Inferior parietal cortex (tissue), 1 donor: ENCODE measurements around the gene WNT5B.

Experiments
- DNase-seq: peaks from one replicate; pipeline ENCODE4 v3.0.0-alpha.2; 2016; ENCODE audit errors: extremely low spot score

Gene WNT5B

GRCh38 chr12:1630133-1630826, 1.2 kb downstream of the WNT5B start:
- no peak for DNase-seq

GRCh38 chr12:1630827-1631591, 2.0 kb downstream of the WNT5B start:
- DNase-seq: no peak

- DNase-seq: no peak
Observed at GRCh38 chr12:1632702-1633101, 3.7 kb downstream of the WNT5B start.

GRCh38 chr12:1633459-1633858, 4.4 kb downstream of the WNT5B start:
- DNase-seq: no peak

- no peak for DNase-seq
Observed at GRCh38 chr12:1634149-1634548, 5.1 kb downstream of the WNT5B start.

GRCh38 chr12:1634590-1635191, 5.7 kb downstream of the WNT5B start:
- DNase-seq: peak; percentile 89

GRCh38 chr12:1635301-1636095, 6.5 kb downstream of the WNT5B start:
- no peak for DNase-seq

GRCh38 chr12:1638203-1638602, 9.2 kb downstream of the WNT5B start:
- no peak for DNase-seq

- DNase-seq: no peak
Observed at GRCh38 chr12:1639538-1639937, 10.5 kb downstream of the WNT5B start.

- no peak for DNase-seq
Observed at GRCh38 chr12:1640328-1641234, 11.6 kb downstream of the WNT5B start.

GRCh38 chr12:1642513-1642912, 13.5 kb downstream of the WNT5B start:
- DNase-seq: no peak

- DNase-seq: no peak
Observed at GRCh38 chr12:1643043-1643442, 14.0 kb downstream of the WNT5B start.

GRCh38 chr12:1643905-1644533, 15.0 kb downstream of the WNT5B start:
- no peak for DNase-seq

GRCh38 chr12:1644534-1645438, 15.8 kb downstream of the WNT5B start:
- peak; percentile 93 for DNase-seq

GRCh38 chr12:1645819-1646218, 16.8 kb downstream of the WNT5B start:
- DNase-seq: no peak

- DNase-seq: no peak
Observed at GRCh38 chr12:1646569-1647284, 17.7 kb downstream of the WNT5B start.

GRCh38 chr12:1647285-1647669, 18.2 kb downstream of the WNT5B start:
- DNase-seq: no peak

- no peak for DNase-seq
Observed at GRCh38 chr12:1650260-1650977, 21.4 kb downstream of the WNT5B start.
